ENCODE measurements around the gene KCNJ8.

Gene KCNJ8

GRCh38 chr12:21745258-21745657 is 29.2 kb downstream of the KCNJ8 start:
- TF ChIP-seq CTCF (IDR thresholded peaks at IDR 0.05; ENCODE audit: extremely low read depth, missing control alignments) = no peak

GRCh38 chr12:21731144-21731543 is 43.4 kb downstream of the KCNJ8 start:
- TF ChIP-seq CTCF (IDR thresholded peaks at IDR 0.05; ENCODE audit: extremely low read depth, missing control alignments) = no peak
- no peak for DNase-seq (ENCODE audit: low spot score)

More at GRCh38 chr12:21745258-21745657, 29.2 kb downstream of the KCNJ8 start:
- DNase-seq (ENCODE audit: low spot score) = no peak

- no peak for DNase-seq (ENCODE audit: low spot score)
- no peak for TF ChIP-seq CTCF (IDR thresholded peaks at IDR 0.05; ENCODE audit: extremely low read depth, missing control alignments)
These were observed 48.8 kb downstream of the KCNJ8 start for GRCh38 chr12:21725731-21726130.

- no peak for TF ChIP-seq CTCF (IDR thresholded peaks at IDR 0.05; ENCODE audit: extremely low read depth, missing control alignments)
- no peak for DNase-seq (ENCODE audit: low spot score)
These were observed 55.4 kb downstream of the KCNJ8 start for GRCh38 chr12:21718944-21719650.

GRCh38 chr12:21718403-21718802 is 56.1 kb downstream of the KCNJ8 start:
- no peak for DNase-seq (ENCODE audit: low spot score)
- no peak for TF ChIP-seq CTCF (IDR thresholded peaks at IDR 0.05; ENCODE audit: extremely low read depth, missing control alignments)

GRCh38 chr12:21717767-21718166 is 56.7 kb downstream of the KCNJ8 start:
- DNase-seq (ENCODE audit: low spot score) = no peak
- no peak for TF ChIP-seq CTCF (IDR thresholded peaks at IDR 0.05; ENCODE audit: extremely low read depth, missing control alignments)

GRCh38 chr12:21715386-21715785 is 59.1 kb downstream of the KCNJ8 start:
- no peak for TF ChIP-seq CTCF (IDR thresholded peaks at IDR 0.05; ENCODE audit: extremely low read depth, missing control alignments)
- DNase-seq (ENCODE audit: low spot score) = no peak
